ENCODE measurements around the gene RAI14. TPM values are rescaled to one million over a fixed set of nuclear protein-coding genes. Genes with fewer than 3 reads are reported as not detected.
A peak's percentile ranks its signal among the peaks of the same experiment; 100 is the strongest.
"Not testable (repeated sequence)": the region's sequence is repeated elsewhere in the genome, so short reads cannot be mapped to it uniquely, and the experiment has no call there.

Gene RAI14
- total RNA-seq, 1 experiment from 2014 or later: 62.0 TPM

DNA sequence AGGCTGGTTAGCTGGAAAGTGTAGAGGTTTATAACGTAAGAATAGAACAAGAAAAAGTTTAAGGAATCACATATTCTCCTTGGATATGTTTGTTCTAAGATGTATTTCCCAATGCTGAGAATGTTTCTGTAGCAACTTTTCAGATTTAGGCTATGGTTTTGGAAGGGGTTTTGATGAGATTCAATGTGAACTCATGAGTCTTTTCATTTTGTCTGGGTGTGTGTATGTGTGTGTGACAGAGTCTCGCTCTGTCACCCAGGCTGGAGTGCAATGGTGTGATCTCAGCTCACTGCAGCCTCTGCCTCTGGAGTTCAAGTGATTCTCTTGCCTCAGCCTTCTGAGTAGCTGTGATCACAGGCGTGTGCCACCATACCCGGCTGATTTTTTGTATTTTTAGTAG is 38.6 kb downstream of the RAI14 start:
- Histone ChIP-seq H3K36me3 (replicated peaks; ENCODE audit: control insufficient read depth, insufficient read depth, low read length) (no peaks in the 10 kb centered on the region), H3K4me3 (ENCODE audit: insufficient read depth, low read depth, low read length) (no peak overlapping the region), H3K27me3 (ENCODE audit: control insufficient read depth, insufficient read depth, low read length) (no peaks in the 10 kb centered on the region)
- no peak for DNase-seq

DNA sequence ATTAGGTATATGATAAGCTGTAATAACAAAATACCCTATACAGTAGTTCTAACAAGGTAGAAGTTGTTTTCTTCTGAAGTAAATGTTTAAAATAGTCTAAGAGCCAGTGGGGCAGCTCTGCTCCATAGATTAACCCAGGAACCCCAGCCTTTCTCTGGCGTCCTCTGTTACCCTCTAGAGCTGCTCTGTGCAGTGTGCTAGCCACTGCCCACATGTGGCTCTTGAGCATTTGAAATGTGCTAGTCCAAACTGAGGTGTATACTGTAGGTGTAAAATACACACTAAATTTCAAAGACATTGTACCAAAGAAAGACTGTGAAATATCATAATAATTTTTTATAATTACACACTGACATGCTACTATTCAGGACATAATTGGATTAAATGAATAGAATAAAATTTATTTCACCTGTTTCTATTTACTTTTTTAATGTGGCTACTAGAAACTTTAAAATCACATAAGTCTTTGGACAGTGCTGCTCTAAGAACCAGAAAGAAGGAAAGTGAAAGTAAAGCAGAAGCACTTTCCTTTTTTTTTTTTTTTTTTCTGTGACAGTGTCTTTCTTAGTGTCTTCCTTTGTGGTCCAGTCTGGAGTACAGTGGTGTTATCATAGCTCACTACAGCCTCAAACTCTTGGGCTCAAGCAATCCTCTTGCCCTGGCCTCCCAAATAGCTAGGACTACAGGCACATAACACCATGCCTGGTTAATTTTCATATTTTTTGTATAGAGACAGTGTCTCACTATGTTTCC is 39.3 kb downstream of the RAI14 start:
- no peaks in the 10 kb centered on the region for H3K27me3 ChIP-seq (ENCODE audit: control insufficient read depth, insufficient read depth, low read length)
- no peak overlapping the region for H3K4me3 ChIP-seq (ENCODE audit: insufficient read depth, low read depth, low read length)
- no peaks in the 10 kb centered on the region for H3K36me3 ChIP-seq (replicated peaks; ENCODE audit: control insufficient read depth, insufficient read depth, low read length)
- DNase-seq: no peak

GRCh38 chr5:34697308-34698108 is 41.4 kb downstream of the RAI14 start:
- H3K4me3 ChIP-seq (ENCODE audit: insufficient read depth, low read depth, low read length): no peak overlapping the region
- H3K27me3 ChIP-seq (ENCODE audit: control insufficient read depth, insufficient read depth, low read length): no peaks in the 10 kb centered on the region
- H3K36me3 ChIP-seq (replicated peaks; ENCODE audit: control insufficient read depth, insufficient read depth, low read length): no peaks in the 10 kb centered on the region
- DNase-seq: no peak

GRCh38 chr5:34698109-34698419 is 41.9 kb downstream of the RAI14 start:
- no peaks in the 10 kb centered on the region for H3K27me3 ChIP-seq (ENCODE audit: control insufficient read depth, insufficient read depth, low read length)
- DNase-seq: no peak
- H3K4me3 ChIP-seq (ENCODE audit: insufficient read depth, low read depth, low read length): no peak overlapping the region
- H3K36me3 ChIP-seq (replicated peaks; ENCODE audit: control insufficient read depth, insufficient read depth, low read length): no peaks in the 10 kb centered on the region

- H3K36me3 ChIP-seq (replicated peaks; ENCODE audit: control insufficient read depth, insufficient read depth, low read length): no peaks in the 10 kb centered on the region
- H3K4me3 ChIP-seq (ENCODE audit: insufficient read depth, low read depth, low read length): no peak overlapping the region
- no peak for DNase-seq
- H3K27me3 ChIP-seq (ENCODE audit: control insufficient read depth, insufficient read depth, low read length): no peaks in the 10 kb centered on the region
Observed at GRCh38 chr5:34698754-34699153, 42.6 kb downstream of the RAI14 start.

DNA sequence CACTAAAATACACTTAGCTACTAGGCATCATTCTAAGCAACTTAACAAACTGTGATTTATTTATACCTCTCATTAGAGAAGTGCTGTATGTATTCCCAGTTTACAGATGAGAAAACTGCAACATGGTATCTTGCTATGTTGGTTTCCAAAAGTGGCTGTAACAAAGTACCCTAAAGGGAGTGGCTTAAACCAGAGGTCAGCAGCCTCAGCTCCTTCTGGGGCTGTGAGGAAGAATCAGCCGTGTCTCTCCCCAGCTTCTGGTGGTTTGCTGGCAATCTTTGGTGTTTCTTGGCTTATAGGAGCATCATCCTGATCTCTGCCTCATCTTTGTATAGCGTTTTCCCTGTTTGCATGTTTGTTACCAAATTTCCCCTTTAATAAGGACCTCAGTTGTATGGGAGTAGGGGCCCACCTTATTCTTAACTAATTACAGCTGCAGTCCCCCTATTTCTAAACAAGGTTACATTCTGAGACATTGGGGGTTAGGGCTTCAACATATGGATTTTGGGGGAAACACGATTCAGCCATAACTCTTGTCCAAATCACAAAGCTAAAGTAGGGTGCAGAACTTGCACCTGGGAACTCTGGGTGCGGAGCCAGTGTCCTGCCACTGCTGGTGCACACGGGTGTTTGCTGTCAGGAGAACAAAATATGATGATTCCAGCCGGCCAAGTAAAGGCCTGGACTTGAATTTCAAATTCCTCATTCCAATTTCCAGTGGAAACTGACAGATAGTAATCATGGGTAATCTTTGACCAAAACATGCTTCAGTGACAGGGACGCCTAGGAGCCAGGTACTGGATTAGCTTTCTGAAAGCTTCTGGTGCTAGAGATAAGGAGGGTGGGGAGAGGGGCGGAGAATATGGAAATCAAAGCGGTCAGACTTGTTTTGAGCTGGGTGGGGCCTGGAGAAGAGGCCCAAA is 43.3 kb downstream of the RAI14 start:
- Histone ChIP-seq H3K4me3 (ENCODE audit: insufficient read depth, low read depth, low read length) (no peak overlapping the region), H3K27me3 (ENCODE audit: control insufficient read depth, insufficient read depth, low read length) (no peaks in the 10 kb centered on the region), H3K36me3 (replicated peaks; ENCODE audit: control insufficient read depth, insufficient read depth, low read length) (no peaks in the 10 kb centered on the region)
- peak; percentile 62 for DNase-seq

- H3K36me3 ChIP-seq (replicated peaks; ENCODE audit: control insufficient read depth, insufficient read depth, low read length): no peaks in the 10 kb centered on the region
- H3K27me3 ChIP-seq (ENCODE audit: control insufficient read depth, insufficient read depth, low read length): no peaks in the 10 kb centered on the region
- no peak overlapping the region for H3K4me3 ChIP-seq (ENCODE audit: insufficient read depth, low read depth, low read length)
- no peak for DNase-seq
Observed at GRCh38 chr5:34700078-34700452, 43.9 kb downstream of the RAI14 start.

DNA sequence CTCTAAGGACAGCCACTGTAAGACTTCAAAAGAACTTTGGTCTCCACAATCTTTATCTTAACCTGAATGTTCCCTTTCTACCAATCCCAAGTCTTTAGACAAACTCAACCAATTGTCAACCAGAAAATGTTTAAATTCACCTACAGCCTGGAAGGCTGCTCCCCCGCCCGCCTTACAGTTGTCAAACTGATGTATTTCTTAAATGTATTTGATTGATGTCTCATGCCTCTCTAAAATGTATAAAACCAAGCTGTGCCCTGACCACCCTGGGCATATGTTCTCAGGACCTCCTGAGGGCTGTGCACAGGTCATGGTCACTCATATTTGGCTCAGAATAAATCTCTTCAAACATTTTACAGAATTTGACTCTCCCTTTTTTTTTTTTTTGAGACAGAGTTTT is 45.3 kb downstream of the RAI14 start:
- not testable (repeated sequence) for H3K36me3 ChIP-seq (replicated peaks; ENCODE audit: control insufficient read depth, insufficient read depth, low read length); H3K4me3 ChIP-seq (ENCODE audit: insufficient read depth, low read depth, low read length); DNase-seq; H3K27me3 ChIP-seq (ENCODE audit: control insufficient read depth, insufficient read depth, low read length)

GRCh38 chr5:34703767-34704713 is 47.9 kb downstream of the RAI14 start:
- peak; percentile 64 for DNase-seq
- no peaks in the 10 kb centered on the region for H3K36me3 ChIP-seq (replicated peaks; ENCODE audit: control insufficient read depth, insufficient read depth, low read length)
- H3K4me3 ChIP-seq (ENCODE audit: insufficient read depth, low read depth, low read length): no peak overlapping the region

GRCh38 chr5:34706084-34706483 is 50.0 kb downstream of the RAI14 start:
- no peak for DNase-seq
- Histone ChIP-seq H3K27me3 (ENCODE audit: control insufficient read depth, insufficient read depth, low read length) (no peaks in the 10 kb centered on the region), H3K36me3 (replicated peaks; ENCODE audit: control insufficient read depth, insufficient read depth, low read length) (no peaks in the 10 kb centered on the region; the same call in 1 of the 2 replicates), H3K4me3 (ENCODE audit: insufficient read depth, low read depth, low read length) (no peak overlapping the region)

More at GRCh38 chr5:34703767-34704713, 47.9 kb downstream of the RAI14 start:
- H3K27me3 ChIP-seq (ENCODE audit: control insufficient read depth, insufficient read depth, low read length): no peaks in the 10 kb centered on the region

- Histone ChIP-seq H3K4me3 (ENCODE audit: insufficient read depth, low read depth, low read length) (no peak overlapping the region), H3K36me3 (replicated peaks; ENCODE audit: control insufficient read depth, insufficient read depth, low read length) (no peaks in the 10 kb centered on the region; the same call in 1 of the 2 replicates), H3K27me3 (ENCODE audit: control insufficient read depth, insufficient read depth, low read length) (no peaks in the 10 kb centered on the region)
- DNase-seq: no peak
Observed at GRCh38 chr5:34707451-34708107, 51.5 kb downstream of the RAI14 start.

- Histone ChIP-seq H3K27me3 (ENCODE audit: control insufficient read depth, insufficient read depth, low read length) (no peaks in the 10 kb centered on the region), H3K4me3 (ENCODE audit: insufficient read depth, low read depth, low read length) (no peak overlapping the region), H3K36me3 (replicated peaks; ENCODE audit: control insufficient read depth, insufficient read depth, low read length) (no peaks in the 10 kb centered on the region; the same call in 1 of the 2 replicates)
- no peak for DNase-seq
Observed at GRCh38 chr5:34708777-34709176, 52.6 kb downstream of the RAI14 start.

- Histone ChIP-seq H3K4me3 (ENCODE audit: insufficient read depth, low read depth, low read length) (no peak overlapping the region), H3K36me3 (replicated peaks; ENCODE audit: control insufficient read depth, insufficient read depth, low read length) (no peaks in the 10 kb centered on the region; the same call in 1 of the 2 replicates), H3K27me3 (ENCODE audit: control insufficient read depth, insufficient read depth, low read length) (no peaks in the 10 kb centered on the region)
- DNase-seq: no peak
Observed at GRCh38 chr5:34709861-34710673, 53.9 kb downstream of the RAI14 start.
